GM11168 (cell line): ENCODE measurements around the gene SPATA20.

Experiments
- in situ Hi-C: fragments of 300-500 bp; cut with MboI; formaldehyde crosslinking; loops from one replicate; pipeline ENCODE4 v1.12.0; 2022; ENCODE audit warnings: low sequenced_read_pairs; ENCODE audit not compliant: unreplicated experiment

SPATA20 gene

GRCh38 chr17:50572541-50572940, 25.6 kb downstream of the SPATA20 start:
- in situ Hi-C loops = no loop called here

GRCh38 chr17:50573866-50574611, 27.1 kb downstream of the SPATA20 start:
- in situ Hi-C loops = no loop called here

GRCh38 chr17:50575581-50576210, 28.7 kb downstream of the SPATA20 start:
- in situ Hi-C loops = no loop called here

GRCh38 chr17:50576864-50577263, 29.9 kb downstream of the SPATA20 start:
- in situ Hi-C loops = no loop called here

GRCh38 chr17:50577451-50577954, 30.5 kb downstream of the SPATA20 start:
- in situ Hi-C loops = no loop called here

- in situ Hi-C loops = no loop called here
These were observed 31.2 kb downstream of the SPATA20 start for GRCh38 chr17:50578173-50578572.

GRCh38 chr17:50579399-50579798, 32.4 kb downstream of the SPATA20 start:
- in situ Hi-C loops = no loop called here

- in situ Hi-C loops = no loop called here
These were observed 33.7 kb downstream of the SPATA20 start for GRCh38 chr17:50580646-50581045.

- in situ Hi-C loops = no loop called here
These were observed 34.3 kb downstream of the SPATA20 start for GRCh38 chr17:50581316-50581715.

- in situ Hi-C loops = no loop called here
These were observed 35.8 kb downstream of the SPATA20 start for GRCh38 chr17:50582741-50583140.

GRCh38 chr17:50583641-50584040, 36.7 kb downstream of the SPATA20 start:
- in situ Hi-C loops = no loop called here

- in situ Hi-C loops = no loop called here
These were observed 37.1 kb downstream of the SPATA20 start for GRCh38 chr17:50584116-50584515.

- in situ Hi-C loops = no loop called here
These were observed 37.8 kb downstream of the SPATA20 start for GRCh38 chr17:50584749-50585148.

- in situ Hi-C loops = no loop called here
These were observed 38.4 kb downstream of the SPATA20 start for GRCh38 chr17:50585346-50585745.

- in situ Hi-C loops = no loop called here
These were observed 38.9 kb downstream of the SPATA20 start for GRCh38 chr17:50585891-50586290.

GRCh38 chr17:50586421-50587247, 39.7 kb downstream of the SPATA20 start:
- in situ Hi-C loops = no loop called here

- in situ Hi-C loops = no loop called here
These were observed 40.6 kb downstream of the SPATA20 start for GRCh38 chr17:50587571-50587970.

- in situ Hi-C loops = no loop called here
These were observed 41.5 kb downstream of the SPATA20 start for GRCh38 chr17:50588391-50589049.

GRCh38 chr17:50589095-50589705, 42.2 kb downstream of the SPATA20 start:
- in situ Hi-C loops = no loop called here
